NCI-H2196 treated with DMSO at 0.1 percent for 48 hours (cell line): Measurements from ENCODE around the gene LSM14A.
"Not testable (repeated sequence)": the region's sequence is repeated elsewhere in the genome, so short reads cannot be mapped to it uniquely, and the experiment has no call there.

Experiments
- DNase-seq: peaks from one replicate; lab custom pipeline; 2025; ENCODE audit not compliant: unreplicated experiment; lab: John Stamatoyannopoulos, UW

LSM14A gene

DNA sequence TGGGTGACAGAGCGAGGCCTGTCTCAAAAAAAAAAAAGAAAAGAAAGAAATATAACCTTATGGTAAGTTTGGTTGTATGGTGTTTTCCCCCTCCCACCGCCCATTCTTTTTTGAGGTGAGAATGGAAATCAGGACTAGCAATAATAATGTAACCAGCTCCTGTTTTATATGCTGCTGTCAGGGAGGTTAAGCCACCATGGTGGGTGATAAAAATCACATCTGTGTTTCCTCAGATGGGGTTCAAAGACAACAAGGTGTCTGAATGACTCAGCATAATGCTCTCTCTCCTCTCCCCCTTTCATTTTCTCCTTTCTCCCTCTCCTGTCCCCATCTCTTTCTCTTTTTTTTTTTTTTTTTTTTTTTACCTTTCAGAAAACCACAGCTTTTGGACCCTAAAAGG, 53.7 kb downstream of the LSM14A start:
- no peak for DNase-seq

DNA sequence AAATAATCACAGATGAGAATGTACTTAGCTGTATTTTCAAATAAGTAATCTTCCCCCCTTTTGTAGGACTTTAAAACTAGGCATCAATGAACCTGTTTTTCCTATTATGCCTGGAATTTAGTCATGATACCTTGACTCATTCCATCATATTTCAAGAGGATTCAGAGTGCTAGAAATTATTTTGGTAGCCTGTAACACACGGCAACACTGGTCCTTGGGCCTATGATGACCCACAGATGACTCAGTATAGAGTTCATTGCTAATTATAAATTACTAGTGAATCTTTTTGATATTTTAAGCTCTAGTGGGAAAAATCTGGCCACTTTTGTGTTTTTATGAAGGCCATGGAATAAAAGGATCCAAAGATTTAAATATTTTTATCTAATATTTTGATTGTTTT, 56.0 kb downstream of the LSM14A start:
- no peak for DNase-seq

DNA sequence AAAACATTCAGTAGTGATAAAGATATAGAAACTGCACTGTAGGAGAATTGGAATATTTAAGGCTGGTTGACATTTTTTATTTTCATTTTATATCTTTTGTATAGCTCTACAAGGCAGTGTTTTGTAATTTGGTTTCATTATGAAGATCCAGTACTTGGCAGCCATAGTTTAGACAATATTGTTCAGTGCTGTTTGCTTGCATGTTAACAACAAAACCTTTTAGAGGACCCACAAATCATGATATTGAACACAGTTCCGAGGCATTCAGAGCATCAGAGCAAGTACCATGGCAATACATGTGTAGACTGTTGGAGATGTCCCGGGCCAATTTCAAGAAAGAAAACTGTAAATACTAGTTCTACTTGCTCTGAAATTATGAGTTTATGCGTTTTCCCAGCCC, 56.5 kb downstream of the LSM14A start:
- DNase-seq: no peak

DNA sequence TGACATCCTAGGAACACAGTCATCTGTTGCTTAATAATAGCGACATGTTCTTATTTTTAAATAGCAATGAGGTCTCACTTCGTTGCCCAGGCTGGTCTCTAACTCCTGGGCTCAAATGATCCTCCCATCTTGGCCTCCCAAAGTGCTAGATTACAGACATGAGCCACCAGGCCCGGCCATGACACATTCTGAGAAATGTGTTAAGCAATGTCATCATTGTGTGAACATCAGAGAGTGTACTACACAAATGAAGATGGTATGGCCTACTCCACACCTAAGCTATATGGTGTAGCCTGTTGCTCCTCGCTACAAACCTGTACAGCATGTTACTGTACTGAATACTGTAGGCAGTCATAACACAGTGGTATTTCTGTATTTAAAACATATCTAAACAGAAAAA, 57.4 kb downstream of the LSM14A start:
- no peak for DNase-seq

DNA sequence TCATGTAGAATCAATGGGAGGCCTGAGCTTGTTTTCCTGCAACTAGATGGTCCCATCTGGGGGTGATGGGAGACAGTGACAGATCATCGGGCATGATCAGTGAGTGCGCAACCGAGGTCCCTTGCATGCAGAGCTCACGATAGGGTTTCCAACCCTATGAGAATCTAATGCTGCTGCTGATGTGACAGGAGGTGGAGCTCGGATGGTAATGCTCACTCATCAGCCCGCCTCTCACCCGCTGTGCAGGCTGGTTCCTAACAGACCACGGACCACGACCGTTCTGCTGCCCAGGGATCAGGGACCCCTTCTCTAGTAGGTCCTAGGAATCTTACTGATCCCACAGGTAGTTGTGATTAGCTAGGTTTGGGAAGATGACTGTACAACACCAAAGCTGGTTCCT, 58.5 kb downstream of the LSM14A start:
- DNase-seq: no peak

DNA sequence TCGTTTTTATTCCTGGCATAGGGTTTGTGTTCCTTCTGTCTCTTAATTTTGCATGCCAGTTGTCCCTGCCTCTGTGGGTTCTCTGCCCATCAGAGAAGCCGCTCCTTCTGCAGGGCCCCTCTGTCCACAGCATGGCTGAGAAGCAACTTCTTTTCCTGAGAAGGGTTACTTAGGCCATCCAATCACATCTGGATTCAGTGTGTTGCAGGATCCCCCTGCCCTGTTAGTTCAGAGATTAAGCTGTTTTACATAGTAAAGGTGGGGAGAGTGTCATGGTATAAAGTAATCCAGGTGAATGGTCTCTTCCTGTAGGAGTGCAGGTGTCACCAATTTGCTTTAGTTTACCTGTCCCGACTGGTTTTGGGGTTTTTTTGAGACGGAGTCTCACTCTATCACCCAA, 59.1 kb downstream of the LSM14A start:
- DNase-seq: no peak

DNA sequence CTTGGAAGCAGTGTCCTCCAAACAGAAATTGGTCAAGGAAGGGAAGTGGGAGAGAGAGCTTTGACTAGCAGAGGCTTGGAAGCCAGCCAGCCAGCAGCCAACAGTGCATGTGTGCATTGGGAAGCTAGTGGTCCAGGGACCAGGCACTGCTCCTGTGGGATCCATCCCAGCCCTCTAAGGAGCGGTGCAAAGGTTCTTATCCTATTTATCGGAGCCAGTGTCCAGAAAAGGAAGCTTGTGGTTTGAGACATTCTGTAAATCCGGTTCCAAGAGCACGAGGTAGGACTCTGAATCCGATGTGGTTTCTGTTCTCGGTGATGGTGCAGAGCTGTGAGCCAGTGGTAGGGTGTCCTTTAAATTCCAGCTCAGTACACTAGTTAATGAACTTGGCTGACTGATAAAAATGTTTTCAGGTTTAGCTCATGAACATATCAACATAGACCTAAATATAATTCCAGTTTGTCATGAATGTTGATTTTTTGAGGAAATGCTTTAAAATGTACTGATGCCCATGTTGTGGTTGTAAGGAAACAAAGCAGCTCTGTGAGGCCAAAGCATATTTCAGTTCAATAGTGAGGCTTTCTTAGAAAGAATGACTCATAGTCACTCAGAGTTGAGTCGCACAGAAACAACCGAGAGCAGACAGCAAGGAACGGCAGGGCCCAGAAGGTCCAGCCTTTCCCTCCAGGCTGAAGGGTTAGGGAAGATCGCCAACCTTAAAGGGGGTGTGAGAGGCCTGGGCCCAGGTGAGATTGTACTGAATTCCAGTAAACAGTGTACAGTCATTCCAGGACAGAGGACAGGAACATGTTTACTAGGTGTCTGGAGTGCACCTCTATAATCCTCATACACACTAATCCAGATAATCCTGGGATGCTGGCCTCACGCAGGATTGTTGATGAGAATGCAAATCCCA, 60.5 kb downstream of the LSM14A start:
- DNase-seq: peak; percentile 15

DNA sequence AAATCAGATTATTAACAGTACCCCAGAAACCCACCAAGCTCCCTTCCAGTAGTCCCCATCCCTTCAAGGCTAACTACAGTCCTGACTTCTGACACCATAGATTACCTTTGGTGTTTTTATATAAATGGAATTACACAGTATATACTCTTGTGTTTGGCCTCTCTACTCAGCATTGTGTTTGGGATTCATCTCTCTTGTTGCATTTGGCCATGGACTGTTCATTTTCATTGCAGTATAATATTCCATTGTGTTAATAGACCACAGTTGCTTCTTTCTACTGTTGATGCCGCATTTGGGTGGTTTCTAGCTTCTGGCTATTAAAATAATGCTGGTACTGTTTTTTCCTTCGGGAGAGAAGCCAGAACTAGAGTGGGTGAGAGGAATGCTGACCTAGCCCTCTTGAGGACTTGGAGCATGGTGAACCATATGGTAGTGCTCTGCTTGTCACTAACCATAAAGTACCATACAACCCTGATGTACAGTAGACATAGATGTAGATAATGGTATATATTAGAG, 63.2 kb downstream of the LSM14A start:
- no peak for DNase-seq

DNA sequence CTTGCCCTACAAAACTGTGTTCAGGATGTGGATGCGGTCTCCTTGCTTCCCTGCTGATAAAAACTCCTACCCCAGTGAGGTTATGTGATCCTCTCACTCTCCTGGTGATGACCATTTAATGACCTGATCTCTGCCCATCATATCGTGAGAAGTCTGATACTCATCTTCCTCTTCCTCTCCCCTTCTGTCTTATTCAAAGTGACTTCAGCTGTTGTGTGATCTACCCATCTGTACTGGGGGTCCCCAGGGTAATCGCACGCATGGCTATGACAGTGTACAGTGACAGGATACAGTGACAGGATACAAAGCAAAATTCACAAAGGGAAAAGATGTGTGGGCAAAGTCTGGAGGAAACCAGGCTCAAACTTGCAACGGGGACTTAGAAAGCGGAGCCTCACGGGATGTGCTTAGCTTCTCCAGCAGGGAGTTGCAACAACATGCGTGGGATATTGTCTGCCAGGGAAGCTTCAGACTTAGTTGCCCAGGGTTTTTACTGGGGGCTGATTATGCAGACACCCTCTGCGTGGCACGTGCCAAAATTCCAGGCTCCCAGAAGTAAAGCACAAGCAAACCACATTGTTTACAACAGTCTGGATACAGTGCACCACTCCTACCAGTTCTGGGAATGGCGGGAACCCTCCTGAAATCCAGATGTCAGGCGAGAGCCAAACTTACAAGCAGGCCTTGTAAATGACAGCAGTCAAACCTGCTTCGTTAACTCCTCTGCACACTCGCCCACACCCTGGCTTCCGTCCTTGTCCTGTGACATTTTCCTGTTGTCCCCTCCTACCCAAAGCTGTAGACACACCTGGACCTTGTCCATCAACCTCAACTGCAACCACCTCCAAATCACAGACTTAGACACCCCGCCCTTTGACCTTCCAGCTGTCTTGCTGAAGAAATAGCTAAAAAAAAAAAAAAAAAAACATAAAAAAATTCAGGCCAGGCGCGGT, 64.0 kb downstream of the LSM14A start:
- DNase-seq: no peak

DNA sequence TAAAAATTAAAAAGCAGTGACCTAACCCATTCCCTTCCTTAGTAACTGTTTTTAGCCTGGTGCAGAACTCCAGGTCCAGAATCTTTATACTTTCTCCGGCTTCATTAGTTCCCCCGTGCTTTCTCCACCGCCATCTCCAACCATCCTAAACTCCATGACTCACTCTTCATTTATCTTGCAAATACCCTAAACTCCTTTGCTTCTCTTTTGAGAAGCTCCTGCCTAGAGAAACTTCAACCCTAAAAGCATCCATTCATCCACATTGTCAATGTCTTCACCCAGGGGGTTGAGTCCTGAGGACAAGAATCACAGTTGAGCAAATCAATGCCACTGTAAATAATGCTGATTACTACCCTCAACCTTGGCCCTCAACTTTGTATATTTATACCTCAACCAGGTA, 65.0 kb downstream of the LSM14A start:
- no peak for DNase-seq

DNA sequence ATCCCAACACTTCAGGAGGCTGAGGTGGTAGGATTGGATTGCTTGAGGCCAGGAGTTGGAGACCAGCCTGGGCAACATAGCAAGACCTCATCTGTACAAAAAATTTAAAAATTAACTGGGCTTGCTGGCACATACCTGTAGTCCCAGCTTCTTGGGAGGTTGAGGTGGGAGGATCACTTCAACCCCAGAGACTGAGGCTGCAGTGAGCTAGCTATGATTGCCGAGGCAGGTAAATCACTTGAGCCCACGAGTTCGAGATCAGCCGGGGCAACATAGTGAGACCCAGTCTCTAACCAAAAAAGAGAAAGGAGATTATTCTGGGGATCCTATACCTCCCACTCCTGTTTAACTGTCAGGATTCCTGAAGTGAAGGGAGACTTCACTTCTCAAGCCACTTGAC, 65.6 kb downstream of the LSM14A start:
- DNase-seq: no peak

DNA sequence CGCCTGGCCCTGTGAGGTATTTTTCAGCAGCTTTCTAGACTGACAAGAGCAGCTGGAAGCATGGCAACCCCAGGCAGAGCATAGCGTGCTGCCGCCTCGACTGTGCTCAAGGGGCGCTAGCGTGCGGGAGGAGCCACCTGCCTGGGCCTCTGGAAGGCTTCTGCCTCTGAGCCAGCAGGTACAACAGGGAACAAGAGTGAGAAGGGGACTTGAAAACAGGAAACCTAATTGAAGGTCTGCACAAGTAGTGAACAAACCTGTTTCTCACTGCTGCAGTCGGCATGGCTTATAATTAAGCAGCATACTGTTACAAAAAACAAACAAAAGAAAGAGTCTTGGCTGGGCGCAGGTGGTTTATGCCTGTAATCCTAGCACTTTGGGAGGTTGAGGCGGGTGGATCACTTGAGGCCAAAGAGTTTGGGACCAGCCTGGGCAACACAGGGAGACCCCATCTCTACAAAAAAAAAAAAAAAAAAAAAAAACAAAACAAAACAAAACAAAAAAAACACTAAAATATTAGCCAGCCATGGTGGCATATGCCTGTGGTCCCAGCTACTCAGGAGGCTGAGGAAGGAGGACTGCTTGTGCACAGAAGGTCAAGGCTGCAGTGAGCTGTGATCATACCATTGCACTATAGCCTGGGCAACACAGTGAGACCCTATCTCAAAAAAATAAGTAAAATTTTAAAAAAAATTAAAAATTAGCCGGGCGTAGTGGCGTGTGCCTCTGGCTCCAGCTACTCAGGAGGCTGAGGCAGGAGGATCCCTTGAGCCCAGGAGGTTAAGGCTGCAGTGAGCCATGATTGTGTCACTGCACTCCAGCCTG, 69.4 kb downstream of the LSM14A start:
- DNase-seq: peak; percentile 66

DNA sequence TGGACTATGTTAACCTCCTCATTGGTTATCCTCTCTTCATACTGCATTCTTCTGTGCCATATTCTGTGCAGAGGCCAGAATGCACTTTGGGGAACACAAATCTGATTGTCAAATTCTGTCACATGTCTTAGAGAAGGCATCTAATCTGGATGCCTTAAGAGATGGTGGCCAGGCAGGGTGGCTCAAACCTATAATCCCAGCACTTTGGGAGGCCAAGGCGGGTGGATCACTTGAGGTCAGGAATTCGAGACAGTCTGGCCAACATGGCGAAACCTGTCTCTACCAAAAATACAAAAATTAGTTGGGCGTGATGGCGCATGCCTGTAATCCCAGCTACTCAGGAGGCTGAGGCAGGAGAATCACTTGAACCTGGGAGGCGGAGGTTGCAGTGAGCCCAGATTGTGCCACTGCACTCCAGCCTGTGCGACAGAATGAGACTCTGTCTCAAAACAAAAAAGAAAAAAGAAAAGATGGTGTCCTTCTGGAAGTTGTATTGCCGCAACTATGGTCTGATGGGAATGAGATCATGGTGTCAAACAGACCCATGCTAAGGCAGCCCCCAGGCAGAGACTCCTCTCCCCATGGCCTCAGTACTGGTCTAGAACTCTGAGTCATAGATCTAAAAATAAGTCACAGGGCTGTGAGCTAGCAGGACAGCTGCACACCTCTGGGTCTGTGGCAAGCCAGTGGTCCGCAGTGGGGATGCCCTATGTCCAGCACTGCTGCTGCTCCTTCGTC, 71.0 kb downstream of the LSM14A start:
- DNase-seq: not testable (repeated sequence)

DNA sequence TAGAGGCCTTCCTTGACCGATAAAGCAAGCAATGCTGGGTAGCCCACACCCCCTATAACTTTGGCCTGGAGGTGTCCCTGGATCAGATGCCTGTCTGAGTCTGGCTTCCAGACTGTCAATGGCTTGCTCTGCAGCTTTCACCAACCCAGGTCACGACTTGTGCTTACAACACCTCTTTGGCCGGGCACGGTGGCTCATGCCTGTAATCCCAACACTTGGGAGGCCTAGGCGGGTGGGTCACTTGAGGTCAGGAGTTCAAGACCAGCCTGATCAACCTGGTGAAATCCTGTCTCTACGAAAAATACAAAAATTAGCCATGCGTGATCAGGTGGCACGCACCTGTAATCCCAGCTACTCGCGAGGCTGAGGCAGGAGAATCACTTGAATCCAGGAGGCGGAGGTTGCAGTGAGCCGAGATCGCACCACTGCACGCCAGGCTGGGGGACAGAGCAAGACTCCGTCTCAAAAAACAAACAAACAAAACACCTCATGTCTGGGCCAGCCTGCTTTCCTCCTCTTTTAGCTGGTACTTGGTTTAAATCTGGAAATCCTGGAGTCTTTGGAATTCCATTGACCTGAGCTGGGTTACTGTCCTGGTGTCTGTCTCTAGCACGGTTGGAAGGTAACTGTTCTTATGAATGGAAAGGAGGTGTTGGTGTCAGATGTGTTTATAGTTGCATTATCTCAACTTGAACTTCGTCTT, 71.7 kb downstream of the LSM14A start:
- DNase-seq: no peak

DNA sequence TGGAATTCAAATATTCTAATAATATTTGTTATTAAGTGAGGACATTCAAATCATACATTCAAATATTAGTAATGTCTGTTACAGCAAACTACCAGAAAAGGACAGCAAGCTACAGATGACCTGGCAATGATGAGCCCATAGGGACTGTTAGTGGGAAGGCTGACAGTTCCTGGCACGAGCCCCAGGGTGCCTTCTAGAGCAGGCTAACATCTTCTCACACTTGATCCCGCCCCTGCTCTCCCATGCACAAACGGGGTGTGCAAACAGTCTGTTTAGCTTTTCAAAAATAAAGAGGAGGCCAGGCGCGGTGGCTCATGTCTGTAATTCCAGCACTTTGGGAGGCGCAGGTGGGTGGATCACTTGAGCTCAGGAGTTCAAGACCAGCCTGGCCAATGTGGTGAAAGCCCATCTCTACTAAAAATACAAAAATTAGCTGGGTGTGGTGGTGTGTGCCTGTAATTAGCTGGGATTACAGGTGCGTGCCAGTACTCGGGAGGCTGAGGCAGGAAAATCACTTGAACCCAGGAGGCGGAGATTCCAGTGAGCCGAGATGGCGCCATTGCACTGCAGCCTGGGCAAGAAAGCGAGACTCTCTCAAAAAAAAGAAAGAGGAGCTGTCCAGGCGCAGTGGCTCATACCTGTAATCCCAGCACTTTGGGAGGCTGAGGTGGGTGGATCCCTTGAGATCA, 72.5 kb downstream of the LSM14A start:
- no peak for DNase-seq

DNA sequence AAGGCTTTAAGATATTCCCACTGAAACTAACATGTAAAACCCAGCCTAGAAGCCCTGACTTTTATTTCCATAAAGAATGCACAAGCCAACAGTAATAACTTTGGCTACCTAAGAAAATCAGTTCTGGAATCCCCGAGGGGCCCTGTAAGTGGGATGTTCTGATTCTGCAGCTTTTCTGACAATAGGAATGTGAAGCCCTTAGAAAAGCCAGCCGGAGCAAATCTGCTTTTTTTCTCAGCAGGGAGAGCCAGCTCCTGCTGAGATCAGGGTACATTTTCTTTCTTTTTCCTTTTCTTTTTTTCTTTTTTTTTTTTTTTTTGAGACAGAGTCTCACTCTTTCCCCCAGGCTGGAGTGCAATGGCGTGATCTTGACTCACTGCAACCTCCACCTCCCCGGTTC, 74.0 kb downstream of the LSM14A start:
- DNase-seq: no peak

DNA sequence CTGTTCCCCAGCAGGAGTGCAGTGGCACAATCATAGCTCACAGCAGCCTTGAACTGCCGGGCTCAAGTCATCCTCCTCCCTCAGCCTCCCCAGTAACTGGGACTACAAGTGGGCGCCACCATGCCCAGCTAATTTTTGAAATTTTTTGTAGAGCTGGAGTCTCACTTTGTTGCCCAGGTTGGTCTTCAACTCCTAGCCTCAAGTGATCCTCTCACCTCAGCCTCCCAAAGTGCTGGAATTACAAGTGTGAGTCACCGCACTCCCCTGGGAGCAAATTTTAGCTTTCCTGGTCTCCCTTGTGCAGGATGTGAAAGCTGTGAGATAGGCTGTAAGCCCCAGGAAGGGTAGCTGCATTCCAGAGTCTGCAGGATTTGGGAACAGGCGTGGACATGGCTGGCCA, 76.6 kb downstream of the LSM14A start:
- no peak for DNase-seq

DNA sequence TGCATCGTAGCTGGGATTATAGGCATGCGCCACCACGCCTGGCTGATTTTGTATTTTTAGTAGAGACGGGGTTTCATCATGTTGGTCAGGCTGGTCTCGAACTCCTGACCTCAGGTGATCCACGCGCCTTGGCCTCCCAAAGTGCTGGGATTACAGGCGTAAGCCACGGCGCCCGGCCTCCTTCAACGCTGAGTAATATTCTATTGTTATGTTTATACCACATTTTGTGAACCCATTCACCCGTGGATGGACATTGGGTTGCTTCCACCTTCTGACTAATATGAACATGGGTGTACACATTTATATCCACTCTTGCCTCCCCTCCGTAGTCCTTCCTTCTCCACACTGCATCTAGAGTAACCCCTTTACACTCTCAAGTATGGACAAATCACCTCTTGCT, 80.9 kb downstream of the LSM14A start:
- DNase-seq: not testable (repeated sequence)

DNA sequence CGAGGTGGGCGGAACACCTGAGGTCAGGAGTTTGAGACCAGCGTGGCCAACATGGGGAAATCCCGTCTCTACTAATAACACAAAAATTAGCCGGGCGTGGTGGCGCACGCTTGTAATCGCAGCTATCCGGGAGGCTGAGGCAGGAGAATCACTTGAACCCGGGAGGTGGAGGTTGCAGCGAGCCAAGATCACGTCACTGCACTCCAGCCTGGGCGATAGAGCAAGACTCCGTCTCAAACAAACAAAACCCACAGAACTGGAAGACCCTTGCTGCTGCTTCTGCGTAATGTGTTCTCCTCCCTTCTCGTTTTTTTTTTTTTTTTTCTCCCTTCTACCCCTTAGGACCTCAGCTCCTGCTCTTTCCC, 81.4 kb downstream of the LSM14A start:
- not testable (repeated sequence) for DNase-seq
